COLO668 (cell line): ENCODE measurements around the gene SLC39A2.
"Not testable (repeated sequence)": the region's sequence is repeated elsewhere in the genome, so short reads cannot be mapped to it uniquely, and the experiment has no call there.

Experiments used
- DNase-seq: peaks from one replicate; lab custom pipeline; 2025; ENCODE audit not compliant: unreplicated experiment; lab: John Stamatoyannopoulos, UW

SLC39A2 gene

DNA sequence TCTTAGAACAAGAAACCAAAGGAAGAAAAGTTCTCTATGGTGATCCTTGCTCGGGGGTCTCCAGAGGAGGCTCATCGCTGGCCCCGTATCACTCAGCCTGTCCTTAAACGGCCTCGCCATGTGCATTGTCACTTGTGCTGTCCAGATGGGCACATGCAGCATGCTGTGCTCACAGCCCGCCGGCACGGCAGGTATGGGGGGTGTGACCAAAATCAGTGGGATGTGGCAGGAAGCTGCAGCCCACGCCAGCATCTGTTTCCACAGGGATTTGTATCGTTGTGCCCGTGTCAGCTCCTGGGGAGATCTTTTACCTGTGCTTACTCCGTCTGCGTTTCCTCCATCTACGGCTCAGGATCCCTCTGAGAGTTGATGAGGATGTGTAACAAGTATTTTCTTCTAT lies 2.6 kb upstream of the SLC39A2 start:
- no peak for DNase-seq

DNA sequence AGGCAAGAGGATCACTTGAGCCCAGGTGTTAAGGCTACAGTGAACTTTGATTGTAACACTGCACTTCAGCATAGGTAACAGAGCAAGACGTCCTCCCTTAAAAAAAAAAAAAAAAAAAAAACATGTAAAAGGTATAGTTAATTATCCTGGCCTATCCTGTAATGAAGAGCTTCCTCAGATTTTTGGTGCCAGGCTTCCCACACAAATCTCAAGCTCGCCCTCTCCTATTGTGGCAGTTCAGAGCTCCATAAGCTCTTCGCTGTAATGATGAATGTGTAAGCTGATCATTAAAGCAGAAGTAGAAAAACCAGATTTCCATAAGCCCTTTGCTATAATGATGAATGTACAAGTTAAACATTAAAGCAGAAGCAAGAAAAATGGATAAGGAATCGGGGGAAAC lies 2.0 kb upstream of the SLC39A2 start:
- no peak for DNase-seq

DNA sequence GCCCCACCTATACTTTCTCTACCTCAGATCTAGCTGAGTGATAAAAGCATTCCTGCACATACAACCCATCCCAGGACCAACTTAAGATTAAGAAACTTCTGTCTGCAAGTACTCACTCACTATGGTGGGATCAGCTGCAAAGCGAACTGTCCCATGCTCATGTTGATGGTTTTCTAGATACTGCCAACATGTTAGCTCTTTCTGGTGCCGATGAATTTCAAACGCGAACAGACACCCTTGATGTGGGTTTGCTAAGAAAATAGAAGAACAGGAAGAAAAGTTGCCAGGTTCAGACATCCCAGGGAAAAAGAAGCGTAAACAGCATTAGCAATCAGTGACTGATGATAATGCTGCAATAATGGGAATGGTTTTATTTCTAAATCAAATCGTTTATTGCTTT lies 1.5 kb upstream of the SLC39A2 start:
- no peak for DNase-seq

DNA sequence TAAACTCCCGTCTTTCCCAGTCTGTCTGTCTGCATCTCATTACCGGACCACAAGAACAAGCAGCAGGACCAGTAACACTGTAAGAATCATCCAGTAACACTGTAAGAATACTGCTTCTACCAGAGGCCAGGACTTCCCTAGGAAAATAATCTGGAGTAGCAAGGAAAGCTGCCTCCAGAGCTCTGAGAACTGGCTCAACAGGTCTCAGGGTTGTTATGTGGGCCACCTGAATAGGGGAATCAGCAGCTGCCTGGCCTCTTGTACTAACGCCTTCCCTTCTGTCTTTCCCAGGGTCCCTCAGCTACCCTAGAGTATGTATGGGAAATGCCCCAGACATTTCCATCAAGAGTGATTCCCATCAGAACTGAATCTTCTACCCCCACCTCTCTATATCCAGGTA lies 954 bp upstream of the SLC39A2 start:
- no peak for DNase-seq

DNA sequence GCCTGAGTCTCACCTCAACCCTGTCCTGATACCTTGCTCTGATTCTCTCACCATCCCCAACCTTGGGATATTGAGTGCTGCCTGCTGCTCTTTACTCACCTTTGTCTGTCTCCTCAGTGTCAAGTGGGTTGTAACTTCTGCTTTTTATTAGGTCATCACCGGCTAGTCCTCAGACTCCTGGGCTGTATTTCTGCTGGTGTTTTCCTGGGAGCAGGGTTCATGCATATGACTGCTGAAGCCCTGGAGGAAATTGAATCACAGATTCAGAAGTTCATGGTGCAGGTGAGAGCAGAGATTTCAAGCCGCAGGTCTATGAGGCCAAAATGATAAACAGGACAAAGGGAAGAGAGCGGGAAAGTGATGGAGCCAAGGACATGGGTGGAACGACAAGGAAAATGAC lies 498 bp downstream of the SLC39A2 start:
- DNase-seq, result no peak

DNA sequence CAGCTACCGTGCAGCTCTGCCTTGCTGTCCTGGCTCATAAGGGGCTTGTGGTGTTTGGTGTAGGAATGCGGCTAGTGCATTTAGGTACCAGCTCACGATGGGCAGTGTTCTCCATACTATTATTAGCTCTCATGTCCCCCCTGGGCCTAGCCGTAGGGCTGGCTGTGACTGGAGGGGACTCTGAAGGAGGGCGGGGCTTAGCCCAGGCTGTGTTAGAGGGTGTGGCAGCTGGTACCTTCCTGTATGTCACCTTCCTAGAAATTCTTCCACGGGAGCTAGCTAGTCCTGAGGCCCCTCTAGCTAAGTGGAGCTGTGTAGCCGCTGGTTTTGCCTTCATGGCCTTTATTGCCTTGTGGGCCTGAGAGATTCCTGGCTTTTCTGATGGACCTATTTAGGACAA lies 2.1 kb downstream of the SLC39A2 start:
- no peak for DNase-seq

DNA sequence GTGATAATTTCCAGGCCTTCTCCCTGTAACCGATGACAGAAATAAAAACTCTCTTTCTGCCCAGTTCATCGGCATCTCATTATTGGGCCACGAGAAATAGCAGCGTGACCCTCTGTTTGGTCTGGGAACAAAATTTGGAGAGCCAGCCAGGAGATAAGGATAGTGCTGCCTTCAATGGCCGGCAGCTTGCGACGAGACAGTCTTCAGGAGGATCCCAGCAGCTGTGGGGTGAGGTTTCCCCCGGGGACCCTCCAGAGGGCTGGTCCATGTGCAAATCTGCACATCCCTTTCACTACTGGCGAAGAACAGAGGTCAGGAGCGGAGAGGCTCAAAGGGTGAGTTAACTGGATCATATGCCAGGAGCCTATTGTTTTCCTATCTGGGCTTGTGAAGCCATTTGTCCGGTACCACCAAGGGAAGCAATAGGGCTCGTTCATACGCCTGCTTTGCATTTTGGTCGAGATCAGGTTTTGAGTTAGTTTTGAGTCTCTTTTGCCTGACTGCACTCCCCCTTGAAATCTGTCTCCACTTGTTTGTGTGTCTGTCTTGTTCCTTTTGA lies 4.8 kb downstream of the SLC39A2 start:
- no peak for DNase-seq

DNA sequence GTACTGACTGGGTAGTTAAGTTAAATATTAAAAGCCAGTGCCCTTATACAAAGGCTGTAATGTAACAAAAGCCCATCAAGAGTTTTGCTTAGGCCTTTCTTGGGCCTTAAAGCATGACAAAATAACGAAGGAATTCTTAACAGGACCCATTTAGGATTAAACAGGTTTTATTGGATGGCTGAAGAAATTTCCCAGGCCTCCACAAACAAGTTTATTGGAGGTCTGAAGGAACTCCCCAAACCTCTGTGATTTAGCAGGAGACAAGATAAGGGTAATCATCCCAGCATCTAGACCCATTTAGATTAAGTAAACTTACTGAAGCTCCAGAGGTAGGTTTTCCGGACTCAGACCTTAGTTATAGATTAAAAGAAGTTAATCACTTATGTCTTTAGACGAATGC lies 10.6 kb downstream of the SLC39A2 start:
- DNase-seq, result not testable (repeated sequence)

DNA sequence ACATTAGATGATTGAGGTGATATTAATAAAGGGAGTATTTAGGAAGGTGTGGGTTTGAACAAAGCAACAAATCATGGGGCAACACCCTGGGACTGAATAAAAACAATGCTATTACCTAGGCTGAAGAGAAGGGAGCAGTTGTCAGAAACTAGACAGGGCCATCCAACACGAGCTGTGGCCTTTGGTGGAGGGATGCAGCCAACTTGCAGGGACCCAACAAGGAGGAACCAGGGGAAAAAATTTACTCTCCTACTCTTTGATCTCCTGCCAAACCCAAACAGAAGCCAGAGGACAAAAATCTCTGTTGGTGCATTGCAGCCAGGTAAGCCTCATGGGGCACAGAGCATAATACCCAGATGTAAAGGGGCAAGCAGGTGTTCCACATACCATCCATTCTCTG lies 12.0 kb downstream of the SLC39A2 start:
- no peak for DNase-seq

DNA sequence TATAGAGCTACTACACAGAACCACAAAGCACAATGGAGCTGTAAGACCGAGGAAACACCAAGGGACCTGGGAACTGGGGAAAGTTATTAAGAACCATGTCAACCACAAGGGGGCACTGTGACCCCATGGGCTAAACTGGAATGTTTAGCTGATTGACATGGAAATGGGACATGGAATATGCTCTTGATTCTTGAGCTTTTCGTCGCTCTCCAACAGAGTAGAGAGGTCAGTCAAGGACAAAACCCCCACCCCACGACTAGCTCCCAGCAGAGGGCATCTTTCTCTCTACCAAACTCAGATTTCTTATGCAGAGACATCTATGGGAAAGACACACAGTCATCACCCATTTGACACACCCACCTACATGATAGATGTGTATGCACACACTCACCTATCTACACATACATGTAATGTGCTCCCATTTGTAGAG lies 15.7 kb downstream of the SLC39A2 start:
- DNase-seq, result peak; percentile 81

DNA sequence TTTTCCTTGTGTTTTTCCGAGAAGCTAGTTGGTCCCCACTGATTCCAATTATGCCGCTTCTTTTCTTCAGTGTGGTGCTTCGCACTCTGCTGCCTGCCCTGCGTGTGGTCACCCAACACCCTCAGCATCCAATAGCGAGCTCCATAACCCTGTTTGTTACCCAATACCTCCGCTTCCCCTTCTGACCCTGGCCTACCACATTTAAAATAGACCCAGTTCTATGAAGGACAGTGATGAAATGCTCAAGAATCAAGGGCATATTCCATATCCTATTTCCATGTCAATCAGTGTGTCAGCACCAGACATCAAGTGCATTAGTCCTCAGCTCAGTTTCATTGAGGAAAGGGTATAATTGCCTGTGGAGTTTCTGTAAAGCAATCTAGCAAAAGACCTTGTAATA lies 16.2 kb downstream of the SLC39A2 start:
- DNase-seq, result no peak

DNA sequence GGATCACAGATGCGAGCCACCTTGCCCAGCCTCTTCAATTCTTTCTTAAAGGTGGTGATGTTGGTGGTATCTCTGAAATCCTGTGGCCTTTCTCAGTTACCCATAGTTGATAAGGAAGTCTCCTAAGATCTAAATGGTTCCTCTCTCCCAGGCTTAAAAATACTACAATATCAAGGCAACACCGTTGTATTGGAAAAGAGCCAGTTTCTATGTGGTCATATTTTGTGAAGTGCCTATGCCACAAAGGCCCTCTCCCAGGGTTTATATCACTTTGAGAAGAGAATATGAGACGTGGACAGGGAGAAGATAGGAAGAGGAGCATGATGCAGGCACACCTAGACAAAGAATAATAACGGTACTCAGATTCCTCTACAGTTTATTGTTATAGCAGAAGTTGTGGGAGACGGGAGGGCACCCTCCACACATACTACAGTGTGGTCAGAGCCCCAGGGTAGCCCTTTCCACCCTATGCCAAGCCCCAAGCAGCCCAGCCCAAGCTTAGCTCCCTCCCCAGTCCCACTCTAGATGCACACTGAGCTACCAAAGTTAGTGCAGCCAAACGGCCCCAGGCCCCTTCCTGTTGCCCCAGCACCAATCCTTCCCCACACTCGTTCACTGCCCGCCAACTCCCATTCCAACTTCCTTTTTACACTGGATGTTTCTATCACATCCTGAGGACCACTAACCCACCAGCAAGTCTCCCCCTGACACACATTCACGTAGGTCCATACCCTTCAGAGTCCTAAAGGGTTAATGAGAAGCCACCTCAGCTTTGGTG lies 17.5 kb downstream of the SLC39A2 start:
- DNase-seq, result no peak

DNA sequence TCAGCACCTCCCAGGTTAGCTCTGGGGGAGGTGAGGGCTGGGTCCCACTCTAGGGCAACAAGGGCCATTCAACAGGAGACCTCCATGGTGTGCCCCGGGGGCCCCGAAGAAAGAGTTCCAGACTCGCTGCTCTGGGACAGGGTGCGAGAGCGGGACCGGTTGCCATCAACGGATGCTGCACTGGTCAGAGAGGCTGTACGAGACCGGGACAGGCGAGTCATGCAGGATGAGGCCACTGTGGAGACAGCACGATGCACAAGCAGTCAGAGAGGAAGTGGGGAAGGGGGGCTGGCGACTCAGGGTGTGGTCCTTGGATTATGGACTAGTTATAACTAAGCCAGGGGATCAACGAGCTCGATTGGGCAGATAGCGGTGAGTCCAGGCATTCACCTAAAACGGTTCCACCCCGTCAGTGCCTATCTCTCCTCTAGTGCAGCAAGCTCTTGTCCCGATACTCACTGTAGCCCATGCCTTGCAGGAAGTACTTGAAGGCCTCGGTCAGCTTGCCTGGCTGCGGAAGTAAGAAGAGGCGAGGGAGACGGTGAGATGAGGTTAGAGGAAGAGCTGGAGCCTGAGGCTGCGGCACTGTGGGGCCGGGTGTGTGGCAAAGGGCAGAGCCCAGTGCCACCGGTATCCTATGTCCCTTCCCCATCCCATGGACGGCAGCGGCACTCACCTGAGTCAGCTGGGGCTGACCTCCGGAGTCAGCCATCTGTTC lies 18.6 kb downstream of the SLC39A2 start:
- DNase-seq, result no peak

DNA sequence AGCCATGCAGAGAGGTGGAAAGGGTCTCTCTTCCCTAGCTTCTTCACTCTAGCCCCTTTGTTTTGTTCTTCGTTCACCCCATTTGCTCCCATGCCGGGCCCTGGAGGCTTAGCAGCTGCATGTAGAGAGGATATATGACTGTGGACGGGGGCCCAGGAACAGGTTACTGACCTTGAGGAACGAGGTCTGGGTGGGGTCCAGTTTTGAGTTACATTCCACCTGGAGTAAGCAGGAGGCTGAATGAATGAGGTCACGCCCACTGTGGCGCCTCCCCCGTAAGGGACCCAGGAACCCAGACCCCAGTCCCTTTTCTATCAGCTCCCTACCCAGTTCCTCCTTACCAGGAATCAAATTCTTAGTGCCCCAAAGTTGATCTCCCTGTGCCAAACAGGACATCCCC lies 19.2 kb downstream of the SLC39A2 start:
- no peak for DNase-seq

DNA sequence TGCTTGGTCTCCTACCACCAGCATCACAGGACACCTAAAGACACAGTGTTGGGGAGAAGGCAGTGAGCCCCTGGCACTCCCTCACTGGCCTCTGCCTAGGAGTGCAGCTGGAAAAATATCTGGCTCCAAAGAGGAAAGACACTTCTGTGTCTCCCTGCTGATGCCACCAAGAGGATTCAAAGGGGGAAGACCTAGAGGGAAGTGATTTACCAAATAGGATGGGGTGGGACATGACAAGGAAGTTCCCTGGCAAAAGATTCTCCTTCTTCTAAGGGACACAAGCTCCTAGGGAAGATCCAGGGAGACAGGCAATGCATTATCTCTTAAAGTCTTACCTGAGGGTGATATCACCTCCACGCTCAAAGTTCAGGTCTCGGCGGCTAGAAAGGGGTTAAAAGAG lies 19.7 kb downstream of the SLC39A2 start:
- no peak for DNase-seq

DNA sequence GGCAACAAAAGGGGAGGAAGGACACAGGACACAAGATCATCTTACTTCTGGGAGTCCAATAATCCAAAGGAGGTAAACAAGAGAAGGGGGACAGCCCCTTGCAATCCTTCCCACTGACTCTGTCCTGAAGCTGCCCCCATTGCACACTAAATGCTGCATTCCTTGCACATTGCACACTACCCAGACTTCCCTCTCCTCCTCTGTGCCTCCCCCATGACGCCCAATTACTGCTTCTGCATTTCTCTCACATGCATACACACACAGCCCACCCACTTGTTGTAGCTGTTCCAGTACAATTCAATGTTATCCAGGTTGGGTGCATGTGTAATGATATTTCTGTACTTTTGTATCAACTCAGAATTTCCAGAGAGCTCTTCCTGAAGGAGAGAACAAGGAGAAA lies 20.3 kb downstream of the SLC39A2 start:
- no peak for DNase-seq

DNA sequence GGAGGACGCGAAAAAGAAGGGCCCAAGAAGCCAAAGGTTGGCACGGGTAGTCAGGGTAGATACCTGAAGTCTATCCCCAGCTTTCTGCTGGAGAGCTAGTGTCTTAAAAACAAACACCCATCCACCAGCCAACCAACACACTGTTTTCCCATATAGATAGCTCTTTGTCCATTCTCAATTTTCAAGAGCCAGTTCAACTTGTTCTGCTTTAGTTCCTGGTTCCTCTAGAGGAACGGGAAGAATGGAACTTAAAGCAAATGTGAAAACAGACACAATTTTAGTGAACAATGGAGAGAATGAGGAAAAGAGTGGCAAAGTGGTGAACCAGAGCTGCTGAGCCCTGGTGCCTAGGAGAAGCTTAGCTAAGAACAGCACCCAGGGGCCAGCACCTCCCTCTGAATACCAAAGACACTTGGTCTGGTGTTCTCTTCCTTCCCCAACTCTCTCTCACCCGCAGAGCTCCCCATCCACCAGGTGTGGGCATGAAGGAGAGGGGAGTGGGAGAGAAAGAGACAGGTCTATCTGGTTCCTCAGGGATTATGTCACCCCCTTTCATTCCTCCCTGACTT lies 22.0 kb downstream of the SLC39A2 start:
- no peak for DNase-seq

DNA sequence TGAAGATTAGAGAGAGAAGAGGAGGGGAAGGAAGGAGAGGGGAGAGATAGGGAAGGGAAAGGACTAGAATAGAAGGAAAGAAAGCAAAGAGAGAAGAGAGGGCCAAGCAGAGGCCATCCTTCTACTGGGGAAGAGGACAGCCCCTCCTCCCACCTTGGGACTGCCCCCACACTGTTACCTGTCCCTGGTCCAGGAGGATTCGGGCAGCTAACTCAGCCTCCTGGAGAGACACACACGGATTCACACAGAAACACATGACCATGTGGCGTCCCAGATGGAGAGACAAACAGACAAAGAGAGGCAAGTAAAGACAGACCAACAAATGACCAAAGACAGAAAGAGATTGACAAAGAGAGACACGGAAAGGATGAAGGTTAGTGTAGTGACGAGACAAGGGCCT lies 23.6 kb downstream of the SLC39A2 start:
- DNase-seq, result no peak

DNA sequence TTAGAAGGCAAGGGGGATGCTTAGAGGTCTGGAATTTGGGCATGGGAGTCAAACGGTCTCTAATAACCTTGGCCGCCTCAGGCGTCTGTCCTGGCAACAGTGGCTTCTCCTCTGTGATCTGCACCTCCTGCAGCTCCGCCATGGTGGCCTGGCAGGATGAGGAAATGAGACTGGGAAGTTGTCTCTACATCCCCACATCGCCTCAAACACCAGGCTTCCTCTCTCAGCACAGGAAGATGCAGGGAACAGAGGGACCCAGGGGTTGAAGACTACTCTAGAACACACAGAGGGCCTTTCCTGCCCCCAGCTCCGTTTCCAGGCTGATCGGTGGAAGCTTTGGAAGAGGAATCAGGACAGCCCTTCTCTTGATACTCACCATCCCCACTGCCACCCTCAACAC lies 24.1 kb downstream of the SLC39A2 start:
- no peak for DNase-seq

DNA sequence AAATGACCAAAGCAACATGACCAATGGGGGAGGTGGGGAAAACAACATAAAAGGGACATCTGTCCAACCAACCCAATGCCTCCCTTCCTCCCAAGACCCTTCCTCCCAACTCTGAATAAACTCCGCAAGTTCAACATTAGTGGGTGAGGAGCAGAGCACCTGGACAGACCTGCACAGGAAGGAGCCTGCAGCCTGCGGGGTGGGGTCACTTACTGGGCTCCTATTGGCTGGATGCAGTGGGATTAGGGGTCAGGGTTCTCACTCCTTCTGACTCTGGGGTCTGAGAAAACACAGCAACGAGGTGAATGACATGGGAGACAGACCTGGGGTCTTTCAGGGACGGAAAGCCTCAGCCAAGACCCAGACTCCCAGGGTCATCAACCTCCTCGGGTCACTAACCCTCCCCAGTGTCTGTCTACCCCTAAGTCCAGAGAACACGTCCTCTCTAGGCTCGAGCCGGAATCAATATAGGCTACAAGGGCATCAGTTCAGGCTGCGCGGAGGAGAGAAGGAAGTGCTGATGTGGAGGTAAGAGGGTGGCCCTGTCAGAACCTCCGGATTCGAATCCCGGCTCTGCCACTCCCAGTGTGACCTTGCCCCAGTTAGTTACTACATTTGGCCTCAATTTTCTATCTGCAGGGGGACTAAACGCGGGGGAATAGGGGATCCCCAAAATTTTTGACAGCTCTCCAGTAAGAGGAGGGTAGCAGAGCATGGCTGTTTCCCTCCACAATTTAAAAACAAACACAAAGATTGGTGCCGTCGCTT lies 24.9 kb downstream of the SLC39A2 start:
- no peak for DNase-seq
